Smooth muscle cell (in vitro differentiated cells): ENCODE data around the gene RRN3. TPM values are rescaled to one million over a fixed set of nuclear protein-coding genes. Genes with fewer than 3 reads are reported as not detected.
A peak's percentile ranks its signal among the peaks of the same experiment; 100 is the strongest.
"Not testable (repeated sequence)": the region's sequence is repeated elsewhere in the genome, so short reads cannot be mapped to it uniquely, and the experiment has no call there.

Experiments used
- DNase-seq: peaks from one replicate; lab custom pipeline; 2025; ENCODE audit not compliant: unreplicated experiment; lab: John Stamatoyannopoulos, UW
- H2AFZ ChIP-seq: fragments of 200-600 bp; sonication (generic); 2 replicates; pipeline ENCODE4 v1.6.0; 2016; ENCODE audit warnings: antibody characterized with exemption, low read depth, mild to moderate bottlenecking
- H3F3A ChIP-seq: fragments of 200-600 bp; sonication (generic); 2 replicates; pipeline ENCODE4 v1.6.0; 2017; ENCODE audit warnings: antibody characterized with exemption, low read depth
- H3K27ac ChIP-seq: fragments of 200-600 bp; sonication (generic); 2 replicates; pipeline ENCODE4 v1.5.1; 2016; ENCODE audit warnings: low read depth, mild to moderate bottlenecking
- H3K27me3 ChIP-seq: fragments of 200-600 bp; sonication (generic); 2 replicates; pipeline ENCODE4 v1.6.1; 2016; ENCODE audit warnings: low read depth, mild to moderate bottlenecking
- H3K36me3 ChIP-seq: fragments of 200-600 bp; sonication (generic); 2 replicates; pipeline ENCODE4 v1.5.1; 2016; ENCODE audit warnings: low read depth
- H3K4me1 ChIP-seq: fragments of 200-600 bp; sonication (generic); 2 replicates; pipeline ENCODE4 v1.5.1; 2016; ENCODE audit warnings: low read depth
- H3K4me2 ChIP-seq: fragments of 200-600 bp; sonication (generic); 2 replicates; pipeline ENCODE4 v1.6.0; 2016; ENCODE audit warnings: mild to moderate bottlenecking
- H3K4me3 ChIP-seq: fragments of 200-600 bp; sonication (generic); 2 replicates; pipeline ENCODE4 v1.5.1; 2016; ENCODE audit warnings: mild to moderate bottlenecking
- H3K79me2 ChIP-seq: fragments of 200-600 bp; sonication (generic); 2 replicates; pipeline ENCODE4 v1.6.0; 2016; ENCODE audit warnings: low read depth, mild to moderate bottlenecking
- H3K9ac ChIP-seq: fragments of 200-600 bp; sonication (generic); 2 replicates; pipeline ENCODE4 v1.6.0; 2016; ENCODE audit warnings: low read depth
- H3K9me3 ChIP-seq: fragments of 200-600 bp; sonication (generic); replicated peaks from 2 replicates; pipeline ENCODE4 v1.5.1; 2016; ENCODE audit warnings: low read depth
- H4K20me1 ChIP-seq: fragments of 200-600 bp; sonication (generic); 2 replicates; pipeline ENCODE4 v1.6.0; 2016; ENCODE audit warnings: low read depth
- WGBS: methylation state at CpG from one replicate; pipeline ENCODE4 v1.1.7; 2016; ENCODE audit warnings: low lambda C conversion rate; 5-methylcytosine and 5-hydroxymethylcytosine counted together
- polyA plus RNA-seq: library from polyadenylated mRNA; unstranded; fragments of >200 nt; fragmentation: Nextera tagmentation; extraction: Ambion mirVana; gene quantifications from 2 replicates; pipeline ENCODE4 v1.2.1, GENCODE V29; 2016
- total RNA-seq: library from RNA; depleted of rRNA; stranded (reverse); fragments of >200 nt; gene quantifications from 2 replicates; pipeline ENCODE4 v1.2.3, GENCODE V29; 2014
- TF ChIP-seq, protein P1 (sequence below): fragments of 200-600 bp; sonication (generic); IDR thresholded peaks from 2 replicates; pipeline ENCODE4 v1.5.1; 2017; ENCODE audit warnings: borderline replicate concordance, mild to moderate bottlenecking, antibody characterized with exemption; ENCODE audit not compliant: insufficient read depth, poor library complexity, severe bottlenecking

Gene RRN3
- total and polyA plus RNA-seq, 2 experiments from 2014 or later = 17.7 to 47.1 TPM

DNA sequence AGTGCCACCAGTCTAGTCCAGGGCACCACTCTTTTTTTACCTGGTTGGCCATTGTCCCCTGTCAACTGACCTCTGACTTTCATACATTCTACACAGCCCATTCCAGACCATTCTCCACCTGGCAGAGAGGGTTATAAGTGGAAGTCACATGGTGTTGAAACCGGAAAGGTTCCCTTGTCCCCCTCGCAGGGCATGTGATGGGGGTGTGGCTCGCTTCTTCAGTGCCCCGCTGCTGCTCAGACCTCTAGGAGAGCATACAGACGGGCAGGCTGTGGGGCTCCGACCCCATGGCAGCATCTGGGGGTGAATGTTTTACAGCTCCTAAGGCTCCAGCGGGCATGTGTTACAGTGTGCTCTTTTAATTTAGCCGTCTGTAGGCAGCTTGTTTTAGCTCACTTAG is 67.0 kb downstream of the RRN3 start:
- peaks cover 13% of the 10 kb centered on the region for H3K36me3 ChIP-seq
- peaks cover 25% of the 10 kb centered on the region for H3K79me2 ChIP-seq

DNA sequence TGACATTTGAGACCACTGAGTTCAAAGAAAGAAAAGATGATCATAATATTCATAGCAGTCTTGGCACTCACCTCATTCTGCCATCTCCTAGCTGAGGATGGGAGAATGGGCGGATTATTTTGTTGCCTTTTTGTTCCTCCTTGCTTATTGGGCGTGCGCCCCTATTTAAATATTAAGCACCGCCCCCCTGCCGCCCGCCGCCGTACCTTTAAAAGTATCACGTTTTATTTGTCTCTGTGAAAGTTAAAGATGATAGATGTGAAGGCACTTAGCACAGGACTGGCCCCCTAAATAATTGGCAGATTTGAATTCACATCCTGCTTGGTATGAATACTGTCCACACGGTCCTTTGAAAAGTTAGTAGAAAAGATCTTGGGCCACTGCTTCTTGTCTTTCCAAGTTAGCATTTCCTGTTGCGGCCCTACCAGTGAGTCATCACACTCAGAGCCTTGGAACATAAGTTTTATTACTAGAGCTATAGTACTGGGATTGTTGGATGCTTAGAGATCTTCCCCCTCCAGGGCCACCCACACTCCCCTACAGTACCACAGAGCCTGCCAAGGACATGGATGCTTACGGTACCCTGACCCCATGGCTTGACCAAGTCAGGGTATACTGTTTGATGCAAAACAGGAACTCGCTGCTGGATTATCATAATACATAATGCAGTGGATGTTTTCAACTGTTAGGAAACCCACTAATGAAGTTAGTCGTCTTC is 68.7 kb downstream of the RRN3 start:
- not testable (repeated sequence) for DNase-seq, H3K36me3 ChIP-seq, H3K4me3 ChIP-seq, H3K27me3 ChIP-seq, H2AFZ ChIP-seq, H3K9me3 ChIP-seq, H3K9ac ChIP-seq, H3K4me1 ChIP-seq
- WGBS = 67% methylated on average over 14 of the region's 14 CpGs
- Histone ChIP-seq H4K20me1 (peaks cover 95% of the 10 kb centered on the region), H3K4me2 (peak overlapping the region; percentile 42), H3K27ac (peak overlapping the region; percentile 76), H3F3A (peaks cover 38% of the 10 kb centered on the region), H3K79me2 (peaks cover 25% of the 10 kb centered on the region)

More for the DNA sequence above, 67.0 kb downstream of the RRN3 start:
- not testable (repeated sequence) for H3K9me3 ChIP-seq, H3K4me2 ChIP-seq, H3K4me1 ChIP-seq, H3K9ac ChIP-seq, DNase-seq, H3K4me3 ChIP-seq, H3K27ac ChIP-seq, H2AFZ ChIP-seq, H3K27me3 ChIP-seq
- WGBS = 95% methylated on average over 8 of the region's 8 CpGs
- peaks cover 33% of the 10 kb centered on the region for H3F3A ChIP-seq
- H4K20me1 ChIP-seq = peaks cover 82% of the 10 kb centered on the region

DNA sequence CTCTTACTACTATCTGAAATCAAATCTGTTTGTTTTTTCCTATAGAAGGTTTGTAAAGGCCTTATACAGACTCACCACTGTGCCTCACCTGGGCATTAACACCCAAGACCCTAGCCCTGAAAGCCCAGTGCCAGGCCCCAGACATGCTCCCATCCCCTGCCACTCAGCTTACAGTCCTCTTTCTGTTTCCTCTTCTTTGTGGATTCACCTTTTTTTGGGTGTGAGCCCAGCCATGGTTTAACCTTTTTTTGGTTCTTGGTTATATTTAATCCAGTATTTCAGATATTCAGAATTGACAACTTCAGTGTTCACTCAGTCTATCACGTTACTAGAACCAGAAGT is 69.2 kb downstream of the RRN3 start:
- H3K4me2 ChIP-seq = peak overlapping the region; percentile 42
- not testable (repeated sequence) for DNase-seq, H3K27me3 ChIP-seq, H2AFZ ChIP-seq, H3K36me3 ChIP-seq, H3K4me3 ChIP-seq, H3K9me3 ChIP-seq, H3K4me1 ChIP-seq, H3K9ac ChIP-seq
- H3K79me2 ChIP-seq = peaks cover 25% of the 10 kb centered on the region
- peaks cover 42% of the 10 kb centered on the region for H3F3A ChIP-seq
- H3K27ac ChIP-seq = peak overlapping the region; percentile 76
- peaks cover 95% of the 10 kb centered on the region for H4K20me1 ChIP-seq
- WGBS = 87% methylated on average over 1 of the region's 1 CpG

DNA sequence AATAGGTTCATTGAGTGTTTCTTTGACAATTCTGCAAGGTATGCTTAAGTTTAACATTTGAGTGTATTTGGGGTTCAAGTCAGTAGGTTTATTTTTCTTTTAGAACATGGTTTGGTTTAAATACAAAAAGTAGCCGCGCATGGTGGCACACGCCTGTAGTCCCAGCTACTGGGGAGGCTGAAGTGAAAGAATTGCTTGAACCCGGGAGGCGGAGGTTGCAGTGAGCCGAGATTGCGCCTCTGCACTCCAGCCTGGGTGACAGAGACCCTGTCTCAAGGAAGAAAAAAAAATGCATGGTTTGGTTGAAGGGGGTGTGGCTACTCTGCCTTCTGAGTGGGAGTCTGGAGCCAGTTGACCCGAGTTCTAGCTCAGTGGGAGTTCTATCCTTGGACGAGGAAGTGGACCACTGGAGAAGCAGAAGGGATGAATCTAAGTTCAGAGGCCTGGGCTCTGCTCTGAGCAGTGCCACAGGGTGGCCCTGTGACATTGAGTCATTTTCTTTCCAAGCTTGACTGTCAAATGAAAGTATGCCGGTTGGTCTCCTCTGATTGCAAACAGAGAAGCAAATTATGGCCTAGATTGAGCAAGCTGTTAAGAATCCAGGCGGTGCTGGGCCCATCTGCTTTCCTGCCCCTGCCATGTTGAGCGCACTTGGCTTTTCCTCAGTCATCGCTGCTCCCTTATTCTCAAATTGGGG is 70.5 kb downstream of the RRN3 start:
- H2AFZ ChIP-seq, H3K4me1 ChIP-seq, H3K27me3 ChIP-seq, H3K4me2 ChIP-seq, DNase-seq, H3K9me3 ChIP-seq, H3K4me3 ChIP-seq, H3K9ac ChIP-seq: not testable (repeated sequence)
- Histone ChIP-seq H3F3A (peaks cover 40% of the 10 kb centered on the region), H3K79me2 (peaks cover 31% of the 10 kb centered on the region), H4K20me1 (peaks cover 92% of the 10 kb centered on the region), H3K36me3 (peaks cover 12% of the 10 kb centered on the region), H3K27ac (peak overlapping the region; percentile 76)
- WGBS = 79% methylated on average over 13 of the region's 13 CpGs

DNA sequence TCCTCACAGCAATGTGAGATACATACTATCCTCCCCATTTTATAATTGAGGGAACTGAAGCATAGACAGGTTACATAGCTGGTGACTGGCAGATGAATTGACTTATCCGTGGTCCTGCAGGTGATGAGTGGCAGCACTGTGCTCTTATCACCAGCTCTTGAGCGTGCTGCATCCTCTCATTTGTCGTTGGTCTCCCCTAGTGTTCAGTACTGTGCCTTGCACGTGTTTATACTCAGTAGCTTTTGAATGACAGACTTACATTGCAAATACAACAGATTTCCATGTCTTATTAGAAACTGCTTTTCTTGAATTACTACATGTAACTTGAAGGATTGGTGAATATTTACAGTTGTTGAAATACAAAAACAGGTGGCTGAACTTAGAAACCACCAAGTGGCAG is 71.9 kb downstream of the RRN3 start:
- H3K9me3 ChIP-seq, H3K4me2 ChIP-seq, H3K4me3 ChIP-seq, H2AFZ ChIP-seq, DNase-seq, H3K27me3 ChIP-seq, H3K9ac ChIP-seq, H3K4me1 ChIP-seq: not testable (repeated sequence)
- Histone ChIP-seq H4K20me1 (peaks cover 90% of the 10 kb centered on the region), H3K79me2 (peaks cover 31% of the 10 kb centered on the region), H3F3A (peaks cover 43% of the 10 kb centered on the region), H3K27ac (peak overlapping the region; percentile 65), H3K36me3 (peaks cover 15% of the 10 kb centered on the region)
- TF ChIP-seq, protein P1, sequence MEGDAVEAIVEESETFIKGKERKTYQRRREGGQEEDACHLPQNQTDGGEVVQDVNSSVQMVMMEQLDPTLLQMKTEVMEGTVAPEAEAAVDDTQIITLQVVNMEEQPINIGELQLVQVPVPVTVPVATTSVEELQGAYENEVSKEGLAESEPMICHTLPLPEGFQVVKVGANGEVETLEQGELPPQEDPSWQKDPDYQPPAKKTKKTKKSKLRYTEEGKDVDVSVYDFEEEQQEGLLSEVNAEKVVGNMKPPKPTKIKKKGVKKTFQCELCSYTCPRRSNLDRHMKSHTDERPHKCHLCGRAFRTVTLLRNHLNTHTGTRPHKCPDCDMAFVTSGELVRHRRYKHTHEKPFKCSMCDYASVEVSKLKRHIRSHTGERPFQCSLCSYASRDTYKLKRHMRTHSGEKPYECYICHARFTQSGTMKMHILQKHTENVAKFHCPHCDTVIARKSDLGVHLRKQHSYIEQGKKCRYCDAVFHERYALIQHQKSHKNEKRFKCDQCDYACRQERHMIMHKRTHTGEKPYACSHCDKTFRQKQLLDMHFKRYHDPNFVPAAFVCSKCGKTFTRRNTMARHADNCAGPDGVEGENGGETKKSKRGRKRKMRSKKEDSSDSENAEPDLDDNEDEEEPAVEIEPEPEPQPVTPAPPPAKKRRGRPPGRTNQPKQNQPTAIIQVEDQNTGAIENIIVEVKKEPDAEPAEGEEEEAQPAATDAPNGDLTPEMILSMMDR = peak; percentile 18
- whole genome bisulfite sequencing = 50% methylated on average over 4 of the region's 4 CpGs

DNA sequence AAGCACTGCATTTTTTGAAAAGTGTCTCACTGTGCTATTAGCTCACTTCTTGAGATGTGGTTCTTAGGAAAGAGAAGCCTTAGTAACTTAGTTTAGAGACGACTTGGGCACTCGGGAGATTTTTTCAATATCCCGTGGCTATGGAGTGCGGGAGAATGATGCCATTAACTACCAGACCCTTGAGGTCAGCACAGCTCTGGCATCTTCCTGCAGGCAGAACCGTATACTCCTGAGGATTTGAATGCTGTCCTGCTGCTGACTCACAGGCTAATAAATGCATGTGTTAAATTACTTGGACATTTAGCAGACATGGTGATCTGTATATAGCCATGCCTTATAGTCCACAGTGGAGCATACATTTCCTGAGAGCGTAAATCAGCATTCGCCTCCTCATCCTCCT is 72.6 kb downstream of the RRN3 start:
- Histone ChIP-seq H3K36me3 (peaks cover 15% of the 10 kb centered on the region), H4K20me1 (peaks cover 89% of the 10 kb centered on the region), H3F3A (peaks cover 47% of the 10 kb centered on the region), H3K27ac (peak overlapping the region; percentile 65), H3K4me2 (peak overlapping the region; percentile 15), H3K79me2 (peaks cover 25% of the 10 kb centered on the region)
- not testable (repeated sequence) for H3K4me1 ChIP-seq, H3K9me3 ChIP-seq, H3K4me3 ChIP-seq, H3K27me3 ChIP-seq, H2AFZ ChIP-seq, H3K9ac ChIP-seq, DNase-seq
- 9% methylated on average over 7 of the region's 7 CpGs for WGBS

DNA sequence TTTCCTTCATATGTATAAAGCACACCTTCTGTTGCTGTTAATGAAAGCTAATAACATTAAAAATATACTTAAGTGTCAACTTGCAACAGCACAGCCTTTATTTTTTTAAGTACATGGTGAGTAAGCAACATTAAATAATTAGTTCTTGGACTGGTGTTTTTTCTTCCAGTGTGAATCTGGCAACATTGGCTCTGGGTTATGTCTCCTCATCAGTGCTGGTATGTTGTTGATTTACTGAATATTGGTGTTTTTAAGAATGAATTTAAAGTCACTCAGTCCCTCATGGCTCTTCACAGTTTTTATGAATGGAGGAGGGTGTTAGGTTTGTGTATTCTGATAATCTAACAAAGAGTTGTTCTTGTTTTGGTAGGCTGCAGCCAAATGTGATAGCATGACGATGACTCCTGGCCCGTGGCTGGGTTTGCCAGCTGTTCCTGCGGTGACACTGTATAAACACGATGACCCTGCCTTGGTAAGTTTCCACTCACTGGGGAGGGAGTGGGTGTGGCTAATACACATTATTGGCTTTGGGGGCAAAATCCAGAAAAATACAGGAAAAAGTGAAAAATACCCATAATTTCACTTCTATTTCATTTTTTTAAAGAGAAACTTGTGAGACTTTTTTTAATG is 77.0 kb downstream of the RRN3 start:
- 29% methylated on average over 4 of the region's 4 CpGs for WGBS
- Histone ChIP-seq H3F3A (peaks cover 48% of the 10 kb centered on the region), H3K4me2 (peak overlapping the region; percentile 18), H3K36me3 (peaks cover 13% of the 10 kb centered on the region), H3K27ac (peak overlapping the region; percentile 88), H3K9ac (peak overlapping the region; percentile 1), H4K20me1 (peaks cover 75% of the 10 kb centered on the region)
- H3K27me3 ChIP-seq, H3K9me3 ChIP-seq, H3K79me2 ChIP-seq, H3K4me3 ChIP-seq, H3K4me1 ChIP-seq, H2AFZ ChIP-seq, DNase-seq: not testable (repeated sequence)
